ENCODE results near the gene CSPG4. TPM values are rescaled to one million over a fixed set of nuclear protein-coding genes. Genes with fewer than 3 reads are reported as not detected.

The CSPG4 gene
- total and polyA plus RNA-seq, 2 of the 4 experiments (the other 2 are of a cell fraction), result 12.4 to 28.4 TPM

GRCh38 chr15:75723847-75724660 is 11.4 kb upstream of the CSPG4 start (continued):
- TF ChIP-seq MXI1 (IDR thresholded peaks at IDR 0.05; ENCODE audit: borderline replicate concordance, low read depth, low read length) (0 out of 2 replicates have a peak, but pooled peaks have one; percentile 38), MAFK (IDR thresholded peaks at IDR 0.05; ENCODE audit: low read depth, low read length) (peak; percentile 36; the same call in 1 of the 2 replicates), NFE2L2 (IDR thresholded peaks at IDR 0.05; ENCODE audit: low read depth, low read length) (no peak), CHD1 (IDR thresholded peaks at IDR 0.05; ENCODE audit: low read depth, low read length) (no peak)

All from IMR-90 (cell line).